Ecto neural progenitor cell (in vitro differentiated cells): ENCODE measurements around the gene IER3.
A peak's percentile ranks its signal among the peaks of the same experiment; 100 is the strongest.

Experiments used
- DNase-seq: peaks from one replicate; pipeline ENCODE4 v3.0.0-alpha.2; 2018; ENCODE audit warnings: low spot score

The IER3 gene

DNA sequence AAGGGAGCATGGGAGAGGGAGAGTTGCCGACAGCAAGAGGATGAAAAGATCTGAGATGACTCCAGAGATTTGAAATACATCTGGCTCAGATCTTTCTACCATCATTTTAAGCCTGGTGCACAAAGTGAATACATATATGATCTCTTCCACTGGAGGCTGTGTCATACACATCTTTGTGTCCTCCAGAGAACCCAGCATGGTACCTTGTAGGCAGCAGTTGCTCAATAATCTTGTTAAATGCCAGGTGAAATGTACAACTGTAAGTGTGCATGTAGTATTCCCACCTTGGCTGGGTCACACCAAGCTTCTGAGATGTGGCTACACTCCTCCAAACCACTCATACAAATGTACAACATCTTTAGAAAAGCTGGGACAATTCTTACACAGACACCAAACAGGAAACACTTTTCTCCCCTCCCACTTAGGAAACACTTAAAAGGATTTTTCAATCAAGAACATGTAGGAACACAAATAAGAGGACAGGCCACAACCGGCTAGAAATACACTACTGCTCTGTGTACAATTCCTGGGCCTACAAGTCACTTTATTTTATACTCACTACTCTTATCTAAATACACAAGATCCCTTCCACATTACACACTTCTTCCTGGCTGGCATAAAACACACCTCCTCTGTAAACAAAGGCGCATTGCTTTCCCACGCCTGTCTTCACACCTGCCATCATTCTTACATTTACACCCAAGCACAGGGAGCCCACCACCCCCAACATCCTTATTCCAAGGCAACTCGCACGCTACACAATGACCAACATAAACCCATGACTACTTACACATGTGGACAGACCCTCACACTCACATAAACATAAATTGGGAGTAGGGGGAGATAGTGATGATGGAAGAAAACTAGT, 3.8 kb upstream of the IER3 start:
- DNase-seq = no peak

DNA sequence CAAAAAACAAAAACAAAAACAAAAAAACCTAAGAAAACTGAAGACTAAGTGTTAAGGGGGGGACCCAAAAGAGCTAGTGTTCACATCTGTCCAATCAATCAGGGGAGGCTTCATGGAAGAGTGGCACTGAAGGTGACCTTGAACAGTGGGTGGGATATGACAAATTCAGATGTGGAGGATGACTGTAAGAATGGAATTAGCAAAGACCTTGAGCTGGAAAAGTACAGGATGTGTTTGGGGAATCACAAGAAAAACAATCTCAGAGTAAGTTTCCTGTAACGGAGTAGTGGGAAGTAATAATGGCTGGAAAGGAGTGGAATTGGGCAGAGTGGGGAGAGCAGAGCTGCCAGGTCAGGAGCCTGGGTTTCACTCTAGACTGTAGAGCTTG, 2.9 kb upstream of the IER3 start:
- no peak for DNase-seq

DNA sequence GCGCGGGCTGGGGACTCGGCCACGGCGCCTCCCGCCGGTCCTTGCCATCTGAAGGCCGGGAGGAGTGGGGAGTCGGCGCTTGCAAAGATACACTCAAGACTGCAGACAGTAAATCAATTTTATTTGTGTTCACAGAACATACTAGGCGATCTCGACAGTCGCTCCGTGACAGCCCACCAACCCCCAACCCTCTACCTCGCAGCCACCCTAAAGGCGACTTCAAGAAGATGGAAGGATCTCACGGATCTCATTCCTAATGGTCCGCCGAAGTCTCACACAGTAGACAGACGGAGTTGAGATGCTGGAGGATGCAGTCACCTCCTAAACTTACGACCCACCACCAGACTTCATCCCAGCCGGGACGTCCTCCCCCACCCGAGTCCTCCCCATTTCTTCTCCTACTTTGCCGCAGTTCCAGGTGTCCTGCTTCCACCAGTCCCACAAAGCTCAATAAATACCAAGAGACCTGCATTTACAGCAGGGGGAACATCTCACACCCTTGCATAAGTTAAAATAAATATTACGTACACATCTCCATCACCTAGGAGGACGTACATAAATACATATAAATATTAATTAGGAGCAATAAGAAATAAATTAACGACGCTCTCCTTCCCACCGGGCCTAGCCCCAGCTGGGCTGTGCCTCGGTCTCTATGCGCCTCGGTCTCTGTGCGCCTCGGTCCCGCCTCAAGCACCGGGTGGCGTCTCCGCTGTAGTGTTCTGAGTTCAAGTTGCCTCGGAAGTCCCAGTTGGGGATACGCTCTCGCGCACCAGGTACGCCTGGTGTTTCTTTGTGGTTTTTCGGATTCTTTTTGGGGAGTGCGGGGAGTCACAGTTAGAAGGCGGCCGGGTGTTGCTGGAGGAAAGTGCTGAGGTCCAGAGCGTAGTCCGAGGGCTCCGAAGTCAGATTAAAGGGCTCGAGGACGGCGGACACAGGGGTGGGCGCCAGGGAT, 971 bp downstream of the IER3 start:
- DNase-seq = no peak

DNA sequence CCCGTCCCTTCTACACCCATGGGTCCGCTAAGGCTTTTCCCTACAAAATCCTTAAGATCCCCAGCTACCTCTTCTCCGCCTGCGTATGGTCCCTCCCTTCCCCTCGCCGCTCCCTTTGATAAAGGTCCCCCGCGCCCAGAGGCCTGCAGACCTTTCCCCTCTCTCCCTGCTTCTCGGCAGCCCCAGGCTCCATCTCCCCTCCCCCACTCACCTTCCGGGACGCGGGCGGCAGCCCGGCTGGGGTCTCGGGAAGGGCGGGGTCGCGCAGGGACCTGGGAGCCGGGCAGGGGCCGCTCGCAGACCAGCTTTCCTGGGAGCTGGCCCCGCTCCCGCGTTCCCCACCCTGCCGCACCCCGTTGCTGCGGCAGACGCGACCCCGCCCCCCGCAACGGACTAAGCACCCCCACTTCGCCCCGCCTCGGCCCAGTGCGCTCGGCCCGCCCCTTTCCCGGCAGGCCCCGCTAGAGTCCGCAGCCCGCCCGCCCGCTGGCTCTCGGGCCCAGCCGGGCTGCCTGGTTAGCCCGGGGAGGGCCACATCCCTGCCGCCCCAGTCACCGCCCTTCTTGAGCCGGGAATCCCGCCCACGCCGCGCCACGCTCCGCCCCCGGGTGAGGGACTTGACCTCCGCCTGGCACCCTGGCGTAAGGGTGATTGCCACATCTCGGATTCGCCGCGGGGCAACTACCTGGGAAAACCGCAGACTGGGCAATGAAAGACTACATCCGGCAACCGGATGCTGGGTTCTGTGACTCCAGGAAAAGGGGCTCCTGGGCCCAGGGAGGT, 1.8 kb downstream of the IER3 start, which contains the start of gene FLOT1:
Gene FLOT1 (minus strand): TSS at position 372 of the 783 bp plus-strand sequence. CDS start 498 bp downstream, outside the sequence.
- peak; percentile 88 for DNase-seq

DNA sequence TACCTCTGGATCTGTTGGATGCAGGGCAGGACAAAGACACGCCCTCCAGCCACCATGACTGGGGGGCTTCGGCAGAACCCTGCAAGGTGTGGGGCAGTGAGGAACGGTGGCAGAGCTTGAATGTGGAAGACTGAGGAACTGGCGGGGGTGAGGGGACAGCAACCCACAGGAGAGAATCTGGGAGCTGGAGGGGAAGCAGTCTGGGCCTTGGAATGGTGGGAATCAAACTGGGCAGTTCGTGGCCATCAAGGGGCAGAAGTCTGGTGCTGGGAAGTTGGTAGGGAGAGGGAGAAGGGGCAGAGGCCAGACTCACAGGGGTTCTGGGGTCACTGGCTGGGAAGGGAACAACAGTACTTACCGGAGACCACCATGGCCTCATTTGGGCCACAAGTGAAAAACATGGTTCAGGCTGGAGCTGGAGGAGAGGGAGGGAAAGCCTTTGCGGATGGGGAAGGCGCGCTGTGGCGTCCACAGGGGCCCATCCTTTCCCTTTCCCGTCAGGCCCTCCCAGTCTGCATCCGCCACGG, 2.5 kb downstream of the IER3 start:
- no peak for DNase-seq

DNA sequence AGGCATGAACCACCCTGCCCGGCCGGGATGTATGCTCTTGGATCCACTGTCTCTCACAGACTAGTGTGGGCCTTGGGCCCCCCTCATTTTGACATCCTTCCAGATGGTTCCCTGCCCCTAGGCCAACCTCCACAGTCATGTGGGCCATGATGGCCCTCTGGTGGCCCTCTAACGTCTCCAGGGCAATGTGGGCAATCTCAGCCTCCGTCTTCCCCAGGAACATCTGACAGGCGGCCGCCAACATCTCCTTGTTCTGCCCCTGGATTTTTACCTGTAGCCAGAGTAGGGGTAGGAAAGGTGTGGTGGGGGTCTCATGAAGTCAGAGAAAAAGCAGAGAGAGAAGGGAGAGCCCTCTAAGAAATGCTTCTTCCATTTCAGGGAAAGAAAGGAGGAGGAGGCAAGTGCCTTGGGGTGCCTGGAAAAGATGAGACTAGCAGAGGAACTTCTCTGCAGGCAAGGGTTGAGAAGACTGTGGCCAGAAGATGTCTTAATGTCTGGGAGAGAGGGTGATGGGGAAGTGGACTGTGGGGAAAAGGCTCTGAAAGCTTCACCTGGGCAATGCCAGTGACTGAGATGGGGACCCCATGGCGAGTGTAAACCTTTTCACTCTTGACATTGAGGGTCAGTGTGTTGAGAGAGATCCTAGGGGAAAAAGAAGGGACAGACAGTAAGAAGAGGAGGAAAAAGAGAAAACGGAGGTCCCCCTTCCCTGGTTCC, 3.1 kb downstream of the IER3 start:
- DNase-seq = no peak

DNA sequence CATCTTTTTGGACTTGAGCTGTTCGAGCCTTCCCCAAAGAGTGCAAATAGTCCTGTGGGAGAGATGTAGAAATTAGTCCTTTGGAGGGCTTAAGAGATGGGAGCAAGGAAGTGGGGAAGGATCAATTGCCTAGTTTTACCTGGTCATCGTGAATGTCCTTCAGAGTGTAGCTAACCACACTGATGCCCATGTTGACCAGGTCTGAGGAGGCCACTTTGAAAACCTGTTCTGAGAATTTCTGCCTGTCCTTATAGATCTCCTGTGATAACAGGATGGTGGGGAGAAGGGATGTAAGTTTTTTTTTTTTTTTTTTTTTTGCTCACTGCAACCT, 3.8 kb downstream of the IER3 start:
- DNase-seq = no peak

DNA sequence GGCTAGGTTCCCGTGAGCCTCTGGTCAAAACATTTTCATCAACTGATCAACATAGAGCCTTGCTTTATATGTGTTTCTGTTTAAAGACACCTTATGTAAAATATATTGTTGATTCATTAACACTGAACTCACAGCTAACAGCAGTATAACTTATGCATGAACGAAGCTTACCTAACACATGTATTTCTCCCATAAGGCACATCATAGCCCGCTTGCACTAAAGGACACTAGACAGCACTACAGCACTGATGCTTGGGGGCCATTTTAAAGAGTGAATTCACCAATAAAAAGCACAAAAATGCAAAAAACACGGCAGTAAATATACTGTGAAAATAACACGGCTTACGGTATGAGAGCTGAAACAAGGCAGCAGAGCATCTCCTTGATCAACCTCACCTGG, 5.8 kb downstream of the IER3 start:
- DNase-seq = no peak

DNA sequence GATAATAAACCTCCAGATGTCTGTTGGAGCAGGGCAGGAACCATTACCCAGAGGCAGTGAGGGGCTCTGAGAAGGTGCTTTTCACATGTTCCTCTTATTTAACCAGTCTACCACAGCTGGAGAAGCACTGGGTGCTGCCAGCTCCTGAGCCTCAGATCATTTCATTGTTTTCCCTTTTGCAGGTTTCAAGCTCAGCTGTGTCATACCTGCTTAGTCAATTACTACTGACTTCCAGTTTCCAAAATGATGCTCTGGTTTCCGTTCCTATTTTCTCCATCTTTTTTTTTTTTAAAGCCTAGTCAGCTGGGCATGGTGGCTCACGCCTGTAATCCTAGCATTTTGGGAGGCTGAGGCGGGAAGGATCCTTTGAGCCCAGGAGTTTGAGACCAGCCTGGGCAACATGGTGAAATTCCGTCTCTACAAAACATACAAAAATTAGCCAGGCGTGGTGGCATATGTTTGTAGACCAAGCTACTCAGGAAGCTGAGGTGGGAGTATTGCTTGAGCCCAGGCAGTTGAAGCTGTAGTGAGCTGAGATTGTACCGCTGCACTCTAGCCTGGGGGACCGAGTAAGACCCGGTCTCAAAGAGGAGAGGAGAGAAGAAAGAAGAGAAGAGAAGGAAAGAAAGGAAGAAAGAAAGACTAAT, 8.6 kb downstream of the IER3 start:
- no peak for DNase-seq

DNA sequence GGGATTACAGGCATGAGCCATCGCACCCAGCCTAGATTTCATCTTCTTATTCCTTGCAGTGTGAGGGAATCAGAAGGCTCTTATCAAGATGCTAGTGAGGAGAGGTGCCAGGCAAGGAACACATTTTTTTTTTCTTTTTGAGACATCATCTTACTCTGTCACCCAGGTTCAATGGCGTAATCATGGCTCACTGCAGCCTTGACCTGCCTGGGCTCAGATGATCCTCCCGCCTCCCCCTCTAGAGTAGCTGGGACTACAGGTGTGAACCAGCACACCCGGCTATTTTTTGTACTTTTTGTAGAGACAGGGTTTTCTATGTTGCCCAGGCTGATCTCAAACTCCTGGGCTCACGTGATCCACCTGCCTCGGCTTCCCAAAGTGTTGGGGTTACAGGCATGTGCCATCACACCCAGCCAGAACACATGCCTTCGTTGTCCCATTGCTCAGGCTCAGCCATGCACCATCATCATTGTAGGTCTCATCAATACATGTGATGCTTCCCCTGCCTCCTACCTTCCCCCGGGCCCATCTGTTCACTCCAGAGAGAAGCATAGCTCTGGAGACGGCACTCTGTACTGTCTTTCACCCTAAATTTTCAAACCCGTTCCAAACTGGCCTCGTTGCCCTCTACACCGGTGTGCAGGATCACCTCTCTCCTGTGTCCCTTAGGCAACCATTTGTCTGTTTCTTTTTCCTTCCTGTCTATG, 12.0 kb downstream of the IER3 start:
- DNase-seq = no peak

DNA sequence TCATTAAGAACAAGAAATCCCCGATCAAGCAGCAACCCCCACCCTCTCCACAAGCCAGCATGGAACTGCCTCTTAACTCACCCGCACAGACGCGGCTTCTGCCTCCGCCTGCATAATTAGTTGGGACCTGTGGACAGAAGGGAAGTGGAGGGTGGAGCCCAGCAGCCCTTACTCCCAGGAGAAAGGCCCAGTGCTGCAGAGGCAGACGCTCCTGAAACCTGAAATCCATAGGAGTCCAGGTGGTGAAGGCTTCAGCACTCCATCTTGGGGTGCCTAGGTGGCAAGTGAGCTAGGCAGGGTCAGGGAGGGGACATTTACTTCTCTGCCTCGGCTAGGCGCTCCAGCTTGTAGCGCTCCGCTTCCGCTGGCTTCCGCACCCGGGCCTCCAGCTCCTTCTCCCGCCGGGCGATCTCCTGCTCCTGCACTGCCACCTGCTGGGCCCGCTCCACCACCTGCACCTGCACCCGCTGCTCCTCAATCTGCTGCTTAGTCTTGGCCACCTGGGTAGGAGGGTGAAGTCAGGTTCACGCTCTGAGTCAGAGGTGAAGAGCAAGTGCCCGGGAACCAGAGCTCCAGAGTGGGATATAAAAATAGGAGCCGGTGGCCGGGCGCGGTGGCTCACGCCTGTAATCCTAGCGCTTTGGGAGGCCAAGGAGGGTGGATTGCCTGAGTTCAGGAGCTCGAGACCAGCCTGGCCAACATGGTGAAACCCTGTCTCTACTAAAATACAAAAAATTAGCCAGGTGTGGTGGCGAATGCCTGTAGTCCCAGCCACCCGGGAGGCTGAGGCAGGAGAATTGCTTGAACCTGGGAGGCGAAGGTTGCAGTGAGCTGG, 13.5 kb downstream of the IER3 start:
- peak; percentile 78 for DNase-seq

DNA sequence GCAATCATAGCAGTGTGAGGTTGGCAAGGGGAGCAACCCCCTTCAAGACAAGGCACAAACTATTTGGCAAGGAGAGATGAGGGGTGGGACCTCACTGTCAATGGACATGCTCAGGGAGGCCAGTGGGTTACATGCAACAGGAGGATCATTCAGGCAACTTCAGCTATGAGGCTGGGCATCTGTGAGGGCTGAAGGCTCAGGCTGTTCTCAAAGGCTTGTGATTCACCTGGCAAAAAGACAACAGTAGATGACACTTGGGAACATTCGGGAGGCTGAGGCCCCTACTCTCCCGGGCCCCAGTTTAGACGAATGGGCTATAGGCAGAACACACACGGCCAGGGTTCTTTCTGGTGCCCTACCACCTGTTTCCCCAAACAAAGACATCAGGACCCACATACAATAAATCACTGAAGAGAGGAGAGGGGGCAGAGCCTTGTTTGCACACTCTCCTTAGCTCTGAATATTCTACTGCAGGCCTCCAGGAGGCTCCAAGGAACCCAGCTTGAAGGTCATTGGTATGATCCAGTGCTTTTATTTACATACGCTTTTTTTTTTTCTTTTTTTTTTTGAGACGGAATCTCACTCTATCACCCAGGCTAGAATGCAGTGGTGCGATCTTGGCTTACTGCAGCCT, 16.3 kb downstream of the IER3 start:
- DNase-seq = no peak

DNA sequence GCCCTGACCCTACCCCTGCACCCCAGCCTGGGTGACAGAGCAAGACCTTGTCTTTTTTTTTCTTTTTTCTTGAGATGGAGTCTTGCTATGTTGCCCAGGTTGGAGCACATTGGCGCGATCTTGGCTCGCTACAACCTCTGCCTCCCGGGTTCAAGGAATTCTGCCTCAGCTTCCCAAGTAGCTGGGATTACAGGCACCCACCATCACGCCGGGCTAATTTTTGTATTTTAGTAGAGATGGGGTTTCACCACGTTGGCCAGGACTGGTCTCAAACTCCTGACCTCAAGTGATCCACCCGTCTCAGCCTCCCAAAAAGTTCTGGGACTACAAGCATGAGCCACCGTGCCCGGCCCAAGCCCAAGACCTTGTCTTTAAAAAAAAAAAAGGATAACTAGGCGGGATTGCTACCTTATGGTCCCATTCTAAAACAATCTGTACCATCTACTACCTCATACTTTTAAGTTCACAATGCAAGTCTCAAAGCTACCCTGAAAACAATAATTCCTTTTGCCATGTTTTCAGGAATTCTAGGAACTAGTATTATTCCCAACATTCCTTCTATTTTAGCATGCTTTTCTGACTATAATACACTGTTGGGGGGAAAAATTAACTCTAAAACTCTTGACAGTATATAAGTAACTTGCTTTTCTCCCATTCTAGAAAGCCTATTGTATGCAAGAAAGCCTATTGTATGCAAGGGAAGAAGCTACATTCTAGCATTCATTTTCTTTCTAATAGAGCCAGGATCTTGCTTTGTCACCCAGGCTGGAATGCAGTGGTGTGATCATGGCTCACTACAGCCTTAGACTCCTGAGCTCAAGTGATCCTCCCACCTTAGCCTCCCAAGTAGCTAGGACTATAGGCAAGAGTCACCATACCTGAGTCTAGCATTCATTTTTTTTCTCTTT, 17.6 kb downstream of the IER3 start:
- DNase-seq = no peak

DNA sequence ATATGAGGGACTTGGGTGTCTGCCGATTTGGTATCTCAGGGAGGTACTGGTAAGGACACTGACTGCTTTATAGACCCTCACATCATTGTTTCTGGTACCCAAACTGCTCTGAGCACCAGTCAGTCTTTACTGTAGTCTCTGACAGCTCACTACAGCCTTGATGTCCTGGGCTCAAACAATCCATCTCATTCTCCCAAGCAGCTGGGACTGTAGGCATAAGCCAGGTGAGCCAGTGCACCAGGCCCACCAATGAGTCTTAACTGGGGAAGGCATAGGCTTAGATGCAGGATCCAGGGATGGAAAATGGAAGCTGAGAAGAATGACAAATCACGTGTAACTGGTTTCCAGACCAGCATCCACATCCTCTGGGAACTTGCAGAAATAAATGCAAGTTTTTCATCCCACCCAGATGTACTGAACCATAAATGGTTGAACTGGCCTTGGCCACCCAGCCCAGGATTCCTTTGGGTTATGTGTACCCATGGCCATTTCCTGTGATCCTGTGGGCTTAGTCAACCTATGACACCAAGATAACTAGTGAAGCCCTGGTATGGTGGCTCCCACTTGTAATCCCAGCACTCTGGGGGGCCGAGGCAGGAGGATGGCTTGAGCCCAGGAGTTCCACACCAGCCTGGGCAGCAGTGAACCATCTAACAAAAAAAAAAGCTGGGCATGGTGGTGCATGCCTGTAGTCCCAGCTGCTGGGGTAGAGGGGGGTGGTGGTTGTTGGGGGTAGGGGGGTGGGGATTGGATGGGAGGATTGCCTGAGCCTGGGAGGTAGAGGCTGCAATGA, 18.4 kb downstream of the IER3 start:
- no peak for DNase-seq

DNA sequence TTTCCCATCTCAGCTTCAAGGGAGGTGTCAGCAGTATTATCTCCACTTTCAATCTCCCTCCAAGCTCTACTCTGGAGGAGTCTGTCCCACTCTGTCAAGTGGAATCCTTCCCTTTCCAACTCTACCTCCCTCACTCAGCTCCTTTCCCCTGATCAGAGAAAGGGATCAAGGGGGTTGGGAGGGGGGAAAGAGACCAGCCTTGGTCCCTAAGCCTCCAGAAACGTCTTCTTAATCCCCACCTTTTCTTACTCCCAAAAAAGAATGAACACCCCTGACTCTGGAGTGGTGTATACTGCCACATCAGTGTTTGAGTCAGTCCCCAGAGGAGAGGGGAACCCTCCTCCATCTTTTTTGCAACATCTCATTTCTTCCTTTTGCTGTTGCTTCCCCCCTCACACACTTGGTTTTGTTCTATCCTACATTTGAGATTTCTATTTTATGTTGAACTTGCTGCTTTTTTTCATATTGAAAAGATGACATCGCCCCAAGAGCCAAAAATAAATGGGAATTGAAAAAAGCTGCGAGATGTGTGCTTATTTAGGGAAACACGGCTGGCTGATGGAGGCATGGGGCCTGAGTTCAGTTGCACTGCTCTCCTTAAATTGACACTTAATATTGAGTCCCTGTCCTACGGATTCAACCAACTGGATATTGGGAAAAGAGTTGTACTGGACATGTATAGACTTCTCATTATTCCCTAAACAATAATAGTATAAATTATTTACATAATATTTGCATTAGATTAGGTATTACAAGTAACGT, 19.3 kb downstream of the IER3 start:
- DNase-seq = no peak
